Immature natural killer cell (primary cell): ENCODE measurements around the gene MED8. TPM values are rescaled to one million over a fixed set of nuclear protein-coding genes. Genes with fewer than 3 reads are reported as not detected.

Experiments used
- DNase-seq, 3 donors: peaks; one replicate each; pipeline ENCODE4 v3.0.0; 2022; ENCODE audit warnings: mixed read lengths in 1 of 3
- H3K27ac Mint-ChIP-seq, 6 donors: one replicate each; pipeline ENCODE4 v1.8.0; 2020; ENCODE audit warnings: mixed read lengths in 6 of 6, mild to moderate bottlenecking in 5 of 6, inconsistent platforms in 4 of 6, moderate library complexity in 3 of 6
- H3K27me3 Mint-ChIP-seq, 3 donors: one replicate each; pipeline ENCODE4 v1.8.0; 2020 to 2021; ENCODE audit warnings: low read depth in 3 of 3, mild to moderate bottlenecking in 3 of 3, mixed read lengths in 3 of 3, moderate library complexity in 3 of 3, inconsistent platforms in 1 of 3
- H3K36me3 Mint-ChIP-seq, 3 donors: one replicate each; pipeline ENCODE4 v1.8.0; 2020; ENCODE audit warnings: mixed read lengths in 3 of 3, inconsistent platforms in 2 of 3, mild to moderate bottlenecking in 2 of 3
- H3K4me1 Mint-ChIP-seq, 2 donors: one replicate each; pipeline ENCODE4 v1.8.0; 2020; ENCODE audit warnings: inconsistent platforms in 2 of 2, mild to moderate bottlenecking in 2 of 2, mixed read lengths in 2 of 2, moderate library complexity in 1 of 2
- H3K4me3 Mint-ChIP-seq, 5 donors: one replicate each; pipeline ENCODE4 v1.8.0; 2020; ENCODE audit warnings: mild to moderate bottlenecking in 5 of 5, mixed read lengths in 5 of 5, inconsistent platforms in 3 of 5, moderate library complexity in 3 of 5
- H3K9me3 Mint-ChIP-seq, 6 donors: one replicate each; pipeline ENCODE4 v1.8.0; 2020; ENCODE audit warnings: mild to moderate bottlenecking in 6 of 6, mixed read lengths in 6 of 6, inconsistent platforms in 4 of 6, moderate library complexity in 3 of 6
- polyA plus RNA-seq, 3 donors: library from polyadenylated mRNA; unstranded; fragments of 300-500 nt; fragmentation: Illumina TruSeq; gene quantifications; one replicate each; pipeline ENCODE4 v1.2.3, GENCODE V29; 2021

MED8 gene
- polyA plus RNA-seq, 3 donors from 2014 or later, result 24.8 to 43.3 (median 31.4) TPM

DNA sequence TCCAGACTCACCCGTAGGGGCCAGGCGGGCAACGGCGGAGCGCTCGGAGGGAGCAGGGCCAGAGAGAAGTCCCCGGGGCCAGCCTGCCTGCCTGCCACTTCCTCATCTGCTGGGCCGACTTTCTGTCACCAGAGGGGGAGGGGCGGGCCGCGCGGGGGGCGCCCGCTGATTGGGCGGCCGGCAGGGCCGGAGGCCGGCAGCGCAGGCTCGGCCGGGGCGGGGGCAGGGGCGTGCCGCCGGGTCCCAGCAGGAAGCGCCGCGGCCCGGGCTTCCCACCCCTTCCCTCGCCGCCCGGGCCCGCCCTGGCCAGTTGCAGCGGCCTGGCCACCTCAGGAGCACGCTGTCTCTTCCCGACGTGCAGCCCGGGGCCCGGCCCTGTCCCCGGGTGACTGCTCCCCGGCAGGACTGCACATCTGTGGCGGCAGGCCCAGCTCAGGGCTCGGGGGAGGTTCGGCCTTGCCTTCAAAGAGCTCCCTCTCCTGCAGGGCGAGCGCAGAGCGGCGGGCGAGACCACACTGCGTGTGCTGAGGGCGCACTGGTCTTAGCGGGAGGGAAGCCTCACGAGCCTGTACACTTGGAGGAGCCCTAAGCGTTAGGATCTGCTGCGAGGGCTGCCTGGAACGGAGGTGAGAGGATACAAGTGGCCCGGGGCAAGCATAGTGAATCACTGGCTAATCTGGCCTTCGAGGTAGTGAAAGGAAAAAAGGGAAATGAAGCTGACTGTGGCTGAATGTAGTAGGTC is 21.5 kb downstream of the MED8 start, which contains the start of gene ELOVL1:
Gene ELOVL1 (minus strand): TSS at position 108 of the 742 bp plus-strand sequence. CDS start 2,402 bp downstream, outside the sequence.
- peak; percentile 86 to 89 (median 89) for DNase-seq
- H3K9me3 Mint-ChIP-seq, result no peaks in the 10 kb centered on the region
- peak within 1 kb of the TSS; percentile 91 to 93 (median 92) for H3K4me3 Mint-ChIP-seq
- peaks cover 44 to 45% of the 10 kb centered on the region in 2 donors for H3K4me1 Mint-ChIP-seq
- peaks cover 3 to 7% (median 3%) of the 10 kb centered on the region in 3 donors for H3K27me3 Mint-ChIP-seq
- H3K36me3 Mint-ChIP-seq, result peaks cover 2 to 19% (median 5%) of the 10 kb centered on the region in 3 donors
- peak within 1 kb of the TSS; percentile 84 to 98 (median 93) for H3K27ac Mint-ChIP-seq

- H3K4me3 Mint-ChIP-seq, result peak overlapping the region; percentile 85 to 89 (median 88)
- H3K4me1 Mint-ChIP-seq, result peaks cover 44 to 45% of the 10 kb centered on the region in 2 donors
- H3K9me3 Mint-ChIP-seq, result no peaks in the 10 kb centered on the region
- peak overlapping the region; percentile 78 to 91 (median 88) for H3K27ac Mint-ChIP-seq
- H3K36me3 Mint-ChIP-seq, result peaks cover 4 to 22% (median 5%) of the 10 kb centered on the region in 3 donors
- H3K27me3 Mint-ChIP-seq, result peaks cover 3 to 7% (median 3%) of the 10 kb centered on the region in 3 donors
- peak; percentile 50 to 62 (median 59) for DNase-seq
Measured at GRCh38 chr1:43367026-43367903, 22.3 kb downstream of the MED8 start.

DNA sequence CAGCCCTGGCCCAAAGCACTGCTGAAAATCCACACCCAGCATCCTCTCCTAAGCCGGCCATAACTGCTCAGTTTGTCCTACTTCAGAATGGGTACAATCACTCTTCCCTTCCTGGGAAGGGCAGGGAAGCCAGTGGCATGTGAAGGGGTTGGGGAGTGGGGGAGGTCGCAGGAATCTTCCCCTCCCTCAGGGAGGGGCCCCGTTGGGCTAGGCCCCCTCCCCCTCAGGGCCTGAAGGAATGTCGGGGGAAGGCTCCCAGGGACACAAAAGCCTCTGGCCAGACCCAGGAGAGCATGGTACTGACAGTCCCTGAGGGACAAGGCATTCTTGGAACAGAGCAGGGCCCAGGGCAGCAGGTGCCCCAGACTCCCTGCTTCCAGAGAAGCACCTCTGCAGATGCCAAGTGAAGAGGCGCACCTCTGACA is 23.0 kb downstream of the MED8 start:
- peaks cover 5 to 28% (median 5%) of the 10 kb centered on the region in 3 donors for H3K36me3 Mint-ChIP-seq
- no peak for DNase-seq
- no peaks in the 10 kb centered on the region for H3K9me3 Mint-ChIP-seq
- H3K27ac Mint-ChIP-seq, result peak overlapping the region; percentile 78 to 91 (median 88)
- H3K27me3 Mint-ChIP-seq, result peaks cover 3 to 7% (median 5%) of the 10 kb centered on the region in 3 donors
- peaks cover 44 to 47% of the 10 kb centered on the region in 2 donors for H3K4me1 Mint-ChIP-seq
- H3K4me3 Mint-ChIP-seq, result peak overlapping the region; percentile 85 to 89 (median 88)

- Mint-ChIP-seq H3K4me3 (peak overlapping the region; percentile 85 to 89 (median 88)), H3K9me3 (no peaks in the 10 kb centered on the region), H3K4me1 (peaks cover 44 to 50% of the 10 kb centered on the region in 2 donors), H3K36me3 (peaks cover 9 to 31% (median 9%) of the 10 kb centered on the region in 3 donors), H3K27me3 (peaks cover 3 to 7% (median 5%) of the 10 kb centered on the region in 3 donors), H3K27ac (peak overlapping the region; percentile 84 to 89 (median 86))
- DNase-seq, result no peak
Measured at GRCh38 chr1:43366179-43366578, 23.4 kb downstream of the MED8 start.

DNA sequence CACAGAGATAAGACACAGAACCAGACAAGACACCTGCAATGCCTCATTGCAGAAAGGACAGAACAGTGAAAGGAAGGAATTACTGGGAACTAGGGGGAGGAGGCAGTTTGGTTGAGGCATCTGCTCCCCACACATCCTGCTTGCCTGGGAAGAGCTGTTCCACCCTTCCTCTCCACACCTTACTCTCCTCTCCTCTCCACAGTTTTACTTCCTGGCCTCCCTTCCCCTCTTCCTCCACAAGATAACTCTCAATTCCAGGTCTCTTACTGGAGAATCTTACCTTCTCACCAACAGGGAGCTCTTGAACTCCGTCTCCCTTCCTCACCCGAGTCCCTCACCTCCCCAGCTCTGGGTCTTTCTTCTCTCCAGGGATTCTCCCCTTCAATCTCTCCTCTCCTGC is 23.9 kb downstream of the MED8 start:
- Mint-ChIP-seq H3K27me3 (peaks cover 3 to 7% (median 5%) of the 10 kb centered on the region in 3 donors), H3K36me3 (peaks cover 10 to 31% (median 10%) of the 10 kb centered on the region in 3 donors), H3K27ac (peak overlapping the region; percentile 61 to 89 (median 84)), H3K9me3 (no peaks in the 10 kb centered on the region), H3K4me1 (peaks cover 41 to 47% of the 10 kb centered on the region in 2 donors), H3K4me3 (peak overlapping the region; percentile 50 to 89 (median 85))
- no peak for DNase-seq

DNA sequence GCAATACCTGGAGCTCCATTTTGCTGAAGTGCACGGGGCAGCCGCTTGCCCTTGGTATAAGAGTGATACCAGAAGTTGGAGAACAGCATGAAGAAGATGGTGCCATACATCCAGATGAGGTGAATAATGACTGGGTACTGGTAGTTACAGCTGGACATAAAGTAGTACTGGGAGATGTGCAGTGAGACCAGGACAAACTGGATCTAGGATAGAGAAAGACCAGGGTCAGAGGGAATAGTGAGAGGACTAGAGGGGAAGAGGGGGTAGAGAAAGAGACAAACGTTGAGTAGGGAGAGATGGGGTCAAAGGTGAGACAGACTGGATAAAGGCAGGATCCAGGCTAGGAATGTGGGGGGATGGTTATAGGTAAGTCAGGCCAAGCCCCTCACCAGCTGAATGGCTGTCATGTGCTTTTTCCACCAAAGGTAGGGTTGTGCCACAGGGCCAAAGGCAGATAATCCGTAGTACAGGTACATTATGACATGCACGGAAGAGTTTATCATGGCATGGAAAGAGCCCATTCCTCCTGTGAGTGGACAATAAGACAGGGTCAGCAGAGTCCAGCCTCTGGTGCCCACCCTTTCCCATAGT is 25.6 kb downstream of the MED8 start:
- Mint-ChIP-seq H3K4me1 (peaks cover 45 to 50% of the 10 kb centered on the region in 2 donors), H3K36me3 (peaks cover 10 to 31% (median 10%) of the 10 kb centered on the region in 3 donors), H3K9me3 (no peaks in the 10 kb centered on the region), H3K27ac (peak overlapping the region in 5 of 6 donors; percentile 5 to 68 (median 25)), H3K27me3 (peaks cover 3 to 7% (median 5%) of the 10 kb centered on the region in 3 donors), H3K4me3 (no peak overlapping the region)
- no peak for DNase-seq

DNA sequence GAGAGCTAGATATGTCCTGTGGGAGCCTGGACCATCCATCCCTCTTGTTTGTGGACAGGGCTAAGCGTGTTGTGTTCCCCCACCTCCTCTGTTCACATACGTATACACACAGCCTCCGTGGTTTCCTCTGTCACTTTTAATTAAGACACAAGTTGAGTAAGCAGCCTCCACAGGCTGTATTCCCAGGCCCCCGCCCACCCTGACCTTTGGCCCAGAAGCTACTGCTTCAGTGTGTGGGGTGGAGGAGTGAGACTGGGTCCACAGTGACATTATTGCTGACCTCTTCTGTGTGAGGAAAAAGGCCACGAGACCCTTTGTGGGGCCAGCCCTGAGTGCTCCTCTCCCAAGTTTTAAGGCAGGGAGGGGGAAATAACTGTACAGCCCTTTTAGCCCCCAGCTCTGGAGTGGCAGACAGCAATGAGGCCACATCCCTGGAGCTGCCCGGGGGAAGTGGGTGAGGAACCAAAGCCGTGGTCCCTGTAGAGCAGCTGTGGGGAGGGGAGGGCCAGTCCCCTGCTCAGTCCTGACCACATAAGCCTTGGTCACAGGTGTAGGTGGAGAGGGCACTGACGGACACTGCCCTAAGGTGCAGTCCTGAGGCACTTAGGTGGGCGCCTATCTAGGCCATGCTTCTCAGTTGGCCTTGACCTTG is 26.2 kb downstream of the MED8 start:
- Mint-ChIP-seq H3K36me3 (peaks cover 10 to 31% (median 10%) of the 10 kb centered on the region in 3 donors), H3K9me3 (no peaks in the 10 kb centered on the region)

DNA sequence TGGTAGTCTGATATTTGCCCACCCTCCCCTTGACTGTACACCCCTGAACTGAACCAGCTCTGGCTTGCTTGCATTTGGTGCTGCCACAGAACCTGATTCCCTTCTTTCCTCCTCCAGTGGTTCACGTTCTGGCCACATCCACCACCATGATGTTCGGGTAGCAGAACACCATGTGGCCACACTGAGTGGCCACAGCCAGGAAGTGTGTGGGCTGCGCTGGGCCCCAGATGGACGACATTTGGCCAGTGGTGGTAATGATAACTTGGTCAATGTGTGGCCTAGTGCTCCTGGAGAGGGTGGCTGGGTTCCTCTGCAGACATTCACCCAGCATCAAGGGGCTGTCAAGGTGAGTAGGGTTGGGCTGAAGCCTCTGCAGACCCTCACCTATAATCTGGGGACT is 29.0 kb downstream of the MED8 start:
- H3K9me3 Mint-ChIP-seq, result no peaks in the 10 kb centered on the region
- H3K27ac Mint-ChIP-seq, result peak overlapping the region in 3 of 6 donors; percentile 2 to 76 (median 33)
- DNase-seq, result no peak
- H3K27me3 Mint-ChIP-seq, result peaks cover 2 to 5% (median 3%) of the 10 kb centered on the region in 3 donors
- peaks cover 29 to 38% of the 10 kb centered on the region in 2 donors for H3K4me1 Mint-ChIP-seq
- H3K4me3 Mint-ChIP-seq, result peak overlapping the region in 2 of 5 donors; percentile 5 to 35
- H3K36me3 Mint-ChIP-seq, result peaks cover 10 to 28% (median 10%) of the 10 kb centered on the region in 3 donors

More for the DNA sequence above, 26.2 kb downstream of the MED8 start:
- H3K27me3 Mint-ChIP-seq, result peaks cover 3 to 7% (median 6%) of the 10 kb centered on the region in 3 donors
- no peak overlapping the region for H3K4me3 Mint-ChIP-seq
- peaks cover 41 to 50% of the 10 kb centered on the region in 2 donors for H3K4me1 Mint-ChIP-seq
- H3K27ac Mint-ChIP-seq, result peak overlapping the region in 5 of 6 donors; percentile 3 to 80 (median 33)
- DNase-seq, result no peak

DNA sequence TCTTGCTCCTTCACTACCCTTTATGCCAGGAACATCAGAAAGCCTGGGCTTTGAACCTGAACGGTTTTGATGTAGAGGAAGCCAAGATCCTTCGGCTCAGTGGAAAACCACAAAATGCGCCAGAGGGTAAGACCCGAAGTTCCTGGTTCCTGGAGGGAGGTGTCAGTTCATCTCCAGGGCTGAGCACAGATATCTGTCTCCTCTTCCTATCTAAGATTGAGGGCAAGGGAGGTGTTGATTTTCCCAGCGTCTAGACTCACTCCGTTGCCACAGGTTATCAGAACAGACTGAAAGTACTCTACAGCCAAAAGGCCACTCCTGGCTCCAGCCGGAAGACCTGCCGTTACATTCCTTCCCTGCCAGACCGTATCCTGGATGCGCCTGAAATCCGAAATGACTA is 29.9 kb downstream of the MED8 start:
- Mint-ChIP-seq H3K27me3 (peaks cover 2 to 5% (median 3%) of the 10 kb centered on the region in 3 donors), H3K4me3 (peak overlapping the region; percentile 67 to 91 (median 90)), H3K27ac (peak overlapping the region in 2 of 6 donors; percentile 35 to 51), H3K9me3 (no peaks in the 10 kb centered on the region), H3K36me3 (peaks cover 5 to 22% (median 10%) of the 10 kb centered on the region in 3 donors), H3K4me1 (peaks cover 21 to 29% of the 10 kb centered on the region in 2 donors)
- no peak for DNase-seq

DNA sequence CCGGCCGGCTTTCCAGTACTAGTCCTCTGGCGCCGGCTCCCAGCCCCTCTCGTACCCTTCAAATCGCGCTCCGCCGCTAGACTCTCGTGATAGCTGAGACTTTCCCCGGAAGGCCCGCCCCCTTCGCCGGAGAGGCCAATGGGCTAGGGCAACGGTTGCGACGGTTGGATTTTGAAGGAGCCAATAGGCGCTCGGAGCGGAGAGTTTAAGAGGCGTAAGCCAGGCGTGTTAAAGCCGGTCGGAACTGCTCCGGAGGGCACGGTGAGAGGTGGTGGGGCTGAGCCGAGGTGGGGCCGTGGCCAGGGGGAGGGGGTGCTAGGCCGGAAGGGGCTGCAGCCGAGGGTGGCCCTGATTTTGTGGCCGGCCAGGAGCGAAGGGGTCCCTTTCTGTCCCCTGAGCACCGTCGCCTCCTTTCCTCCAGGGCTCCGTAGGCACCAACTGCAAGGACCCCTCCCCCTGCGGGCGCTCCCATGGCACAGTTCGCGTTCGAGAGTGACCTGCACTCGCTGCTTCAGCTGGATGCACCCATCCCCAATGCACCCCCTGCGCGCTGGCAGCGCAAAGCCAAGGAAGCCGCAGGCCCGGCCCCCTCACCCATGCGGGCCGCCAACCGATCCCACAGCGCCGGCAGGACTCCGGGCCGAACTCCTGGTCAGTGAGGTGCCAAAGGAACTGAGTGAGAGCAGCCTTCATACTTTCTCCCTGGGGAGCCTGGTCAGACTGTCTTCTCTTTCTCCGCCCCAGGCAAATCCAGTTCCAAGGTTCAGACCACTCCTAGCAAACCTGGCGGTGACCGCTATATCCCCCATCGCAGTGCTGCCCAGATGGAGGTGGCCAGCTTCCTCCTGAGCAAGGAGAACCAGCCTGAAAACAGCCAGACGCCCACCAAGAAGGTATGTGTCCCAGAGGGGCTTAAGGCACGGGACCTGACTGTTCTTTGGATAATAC is 30.6 kb downstream of the MED8 start, which contains the start of gene CDC20:
Gene CDC20 (plus strand): TSS at position 236 of the 948 bp plus-strand sequence. CDS start 235 bp downstream, at position 471.
- H3K27me3 Mint-ChIP-seq, result peaks cover 2 to 5% (median 2%) of the 10 kb centered on the region in 3 donors
- peak within 1 kb of the TSS; percentile 80 to 93 (median 87) for H3K27ac Mint-ChIP-seq
- peak; percentile 92 to 93 (median 93) for DNase-seq
- peaks cover 5 to 16% (median 10%) of the 10 kb centered on the region in 3 donors for H3K36me3 Mint-ChIP-seq
- peak within 1 kb of the TSS; percentile 90 to 95 (median 91) for H3K4me3 Mint-ChIP-seq
- H3K9me3 Mint-ChIP-seq, result no peaks in the 10 kb centered on the region
- peaks cover 18 to 29% of the 10 kb centered on the region in 2 donors for H3K4me1 Mint-ChIP-seq

DNA sequence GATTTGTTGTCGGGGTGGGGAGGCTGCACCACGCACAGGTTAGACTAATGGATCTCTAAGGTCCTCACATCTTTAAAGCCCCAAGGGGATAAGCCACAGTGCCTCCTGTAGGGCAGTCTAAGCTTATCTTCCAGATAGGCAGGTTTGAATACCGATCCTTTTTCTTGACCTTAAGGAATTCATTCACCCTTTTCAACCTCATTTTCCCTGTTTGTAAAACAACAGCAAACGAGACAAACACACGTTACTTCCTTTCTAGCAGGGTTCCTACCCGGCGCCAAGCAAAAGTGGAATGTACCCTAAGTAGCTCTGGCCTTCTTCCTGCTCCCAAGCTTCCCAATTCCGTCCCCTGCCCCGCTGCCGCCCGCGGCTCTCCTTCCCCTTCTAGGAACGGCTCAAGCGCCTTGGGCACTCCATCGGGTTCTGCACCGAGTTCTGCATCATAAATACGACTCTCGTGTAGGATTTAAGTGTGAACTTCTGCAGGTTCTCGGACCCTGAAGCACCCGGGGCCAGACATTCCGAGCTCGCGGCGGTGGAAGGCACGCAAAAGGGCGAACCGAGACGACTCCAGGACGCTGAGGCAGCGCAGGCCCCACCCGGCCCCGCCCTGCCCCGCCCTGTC is 31.4 kb downstream of the MED8 start:
- peak; percentile 10 to 20 (median 13) for DNase-seq
- peaks cover 5 to 13% (median 10%) of the 10 kb centered on the region in 3 donors for H3K36me3 Mint-ChIP-seq

More for the DNA sequence above, 31.4 kb downstream of the MED8 start:
- Mint-ChIP-seq H3K4me3 (peak overlapping the region; percentile 90 to 95 (median 91)), H3K9me3 (no peaks in the 10 kb centered on the region), H3K27ac (peak overlapping the region; percentile 80 to 93 (median 87)), H3K4me1 (peaks cover 18 to 29% of the 10 kb centered on the region in 2 donors), H3K27me3 (peaks cover 0 to 5% (median 2%) of the 10 kb centered on the region in 3 donors)
